ENCODE data around the gene FBXO17. TPM values are rescaled to one million over a fixed set of nuclear protein-coding genes. Genes with fewer than 3 reads are reported as not detected.
A peak's percentile ranks its signal among the peaks of the same experiment; 100 is the strongest.

The FBXO17 gene
- total and polyA plus RNA-seq, 2 of the 13 experiments (the other 11 are each of a cell fraction or from before 2014, with no cell fraction given) = 22.1 to 58.7 TPM

DNA sequence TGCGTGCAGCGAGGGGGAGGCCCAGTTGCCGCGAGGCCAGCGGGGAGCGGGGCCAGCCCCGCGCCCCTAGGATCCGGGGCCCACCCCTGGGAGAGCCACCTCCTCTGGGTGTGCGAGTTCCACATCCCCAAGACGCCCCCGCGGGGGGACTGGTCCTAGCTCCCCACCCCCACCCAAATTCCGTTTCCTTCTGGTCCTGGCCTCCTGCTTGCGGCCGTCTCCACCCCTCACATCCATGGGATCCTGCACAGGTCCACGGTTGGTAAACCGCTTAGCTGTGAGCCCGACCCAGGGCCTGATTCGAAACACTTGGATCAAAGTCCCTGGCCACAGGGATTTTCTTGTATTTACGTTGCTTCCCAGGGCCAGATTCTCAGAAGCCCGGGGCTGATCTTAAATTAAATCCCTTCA is 324 bp upstream of the FBXO17 start (continued):
- TF ChIP-seq, protein P1, sequence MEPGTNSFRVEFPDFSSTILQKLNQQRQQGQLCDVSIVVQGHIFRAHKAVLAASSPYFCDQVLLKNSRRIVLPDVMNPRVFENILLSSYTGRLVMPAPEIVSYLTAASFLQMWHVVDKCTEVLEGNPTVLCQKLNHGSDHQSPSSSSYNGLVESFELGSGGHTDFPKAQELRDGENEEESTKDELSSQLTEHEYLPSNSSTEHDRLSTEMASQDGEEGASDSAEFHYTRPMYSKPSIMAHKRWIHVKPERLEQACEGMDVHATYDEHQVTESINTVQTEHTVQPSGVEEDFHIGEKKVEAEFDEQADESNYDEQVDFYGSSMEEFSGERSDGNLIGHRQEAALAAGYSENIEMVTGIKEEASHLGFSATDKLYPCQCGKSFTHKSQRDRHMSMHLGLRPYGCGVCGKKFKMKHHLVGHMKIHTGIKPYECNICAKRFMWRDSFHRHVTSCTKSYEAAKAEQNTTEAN (CRISPR knock-in tag; conservative IDR thresholded peaks at IDR 0.05) = 0 out of 2 replicates have a peak, but pooled peaks have one; percentile 24
- TF ChIP-seq, protein P2, sequence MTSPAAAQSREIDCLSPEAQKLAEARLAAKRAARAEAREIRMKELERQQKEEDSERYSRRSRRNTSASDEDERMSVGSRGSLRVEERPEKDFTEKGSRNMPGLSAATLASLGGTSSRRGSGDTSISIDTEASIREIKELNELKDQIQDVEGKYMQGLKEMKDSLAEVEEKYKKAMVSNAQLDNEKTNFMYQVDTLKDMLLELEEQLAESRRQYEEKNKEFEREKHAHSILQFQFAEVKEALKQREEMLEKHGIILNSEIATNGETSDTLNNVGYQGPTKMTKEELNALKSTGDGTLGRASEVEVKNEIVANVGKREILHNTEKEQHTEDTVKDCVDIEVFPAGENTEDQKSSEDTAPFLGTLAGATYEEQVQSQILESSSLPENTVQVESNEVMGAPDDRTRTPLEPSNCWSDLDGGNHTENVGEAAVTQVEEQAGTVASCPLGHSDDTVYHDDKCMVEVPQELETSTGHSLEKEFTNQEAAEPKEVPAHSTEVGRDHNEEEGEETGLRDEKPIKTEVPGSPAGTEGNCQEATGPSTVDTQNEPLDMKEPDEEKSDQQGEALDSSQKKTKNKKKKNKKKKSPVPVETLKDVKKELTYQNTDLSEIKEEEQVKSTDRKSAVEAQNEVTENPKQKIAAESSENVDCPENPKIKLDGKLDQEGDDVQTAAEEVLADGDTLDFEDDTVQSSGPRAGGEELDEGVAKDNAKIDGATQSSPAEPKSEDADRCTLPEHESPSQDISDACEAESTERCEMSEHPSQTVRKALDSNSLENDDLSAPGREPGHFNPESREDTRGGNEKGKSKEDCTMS (CRISPR knock-in tag; conservative IDR thresholded peaks at IDR 0.05) = no peak
- TF ChIP-seq, protein P3, sequence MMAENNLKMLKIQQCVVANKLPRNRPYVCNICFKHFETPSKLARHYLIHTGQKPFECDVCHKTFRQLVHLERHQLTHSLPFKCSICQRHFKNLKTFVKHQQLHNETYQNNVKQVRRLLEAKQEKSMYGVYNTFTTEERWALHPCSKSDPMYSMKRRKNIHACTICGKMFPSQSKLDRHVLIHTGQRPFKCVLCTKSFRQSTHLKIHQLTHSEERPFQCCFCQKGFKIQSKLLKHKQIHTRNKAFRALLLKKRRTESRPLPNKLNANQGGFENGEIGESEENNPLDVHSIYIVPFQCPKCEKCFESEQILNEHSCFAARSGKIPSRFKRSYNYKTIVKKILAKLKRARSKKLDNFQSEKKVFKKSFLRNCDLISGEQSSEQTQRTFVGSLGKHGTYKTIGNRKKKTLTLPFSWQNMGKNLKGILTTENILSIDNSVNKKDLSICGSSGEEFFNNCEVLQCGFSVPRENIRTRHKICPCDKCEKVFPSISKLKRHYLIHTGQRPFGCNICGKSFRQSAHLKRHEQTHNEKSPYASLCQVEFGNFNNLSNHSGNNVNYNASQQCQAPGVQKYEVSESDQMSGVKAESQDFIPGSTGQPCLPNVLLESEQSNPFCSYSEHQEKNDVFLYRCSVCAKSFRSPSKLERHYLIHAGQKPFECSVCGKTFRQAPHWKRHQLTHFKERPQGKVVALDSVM (CRISPR knock-in tag; IDR thresholded peaks at IDR 0.05) = peak; percentile 81
- TF ChIP-seq ARID2 (CRISPR knock-in tag; IDR thresholded peaks at IDR 0.05; ENCODE audit: borderline replicate concordance) (peak; percentile 9; the same call in 1 of the 2 replicates), ZNF792 (CRISPR knock-in tag; IDR thresholded peaks at IDR 0.05) (0 out of 2 replicates have a peak, but pooled peaks have one; percentile 4), GABPB1 (CRISPR knock-in tag; IDR thresholded peaks at IDR 0.05) (no peak), GATAD1 (CRISPR knock-in tag; IDR thresholded peaks at IDR 0.05) (0 out of 2 replicates have a peak, but pooled peaks have one; percentile 4), GFI1 (CRISPR knock-in tag; IDR thresholded peaks at IDR 0.05; ENCODE audit: borderline replicate concordance) (0 out of 2 replicates have a peak, but pooled peaks have one; percentile 3)
- TF ChIP-seq, protein P4, sequence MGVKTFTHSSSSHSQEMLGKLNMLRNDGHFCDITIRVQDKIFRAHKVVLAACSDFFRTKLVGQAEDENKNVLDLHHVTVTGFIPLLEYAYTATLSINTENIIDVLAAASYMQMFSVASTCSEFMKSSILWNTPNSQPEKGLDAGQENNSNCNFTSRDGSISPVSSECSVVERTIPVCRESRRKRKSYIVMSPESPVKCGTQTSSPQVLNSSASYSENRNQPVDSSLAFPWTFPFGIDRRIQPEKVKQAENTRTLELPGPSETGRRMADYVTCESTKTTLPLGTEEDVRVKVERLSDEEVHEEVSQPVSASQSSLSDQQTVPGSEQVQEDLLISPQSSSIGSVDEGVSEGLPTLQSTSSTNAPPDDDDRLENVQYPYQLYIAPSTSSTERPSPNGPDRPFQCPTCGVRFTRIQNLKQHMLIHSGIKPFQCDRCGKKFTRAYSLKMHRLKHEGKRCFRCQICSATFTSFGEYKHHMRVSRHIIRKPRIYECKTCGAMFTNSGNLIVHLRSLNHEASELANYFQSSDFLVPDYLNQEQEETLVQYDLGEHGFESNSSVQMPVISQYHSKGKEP (CRISPR knock-in tag; IDR thresholded peaks at IDR 0.05) = no peak
- TF ChIP-seq, protein P5, sequence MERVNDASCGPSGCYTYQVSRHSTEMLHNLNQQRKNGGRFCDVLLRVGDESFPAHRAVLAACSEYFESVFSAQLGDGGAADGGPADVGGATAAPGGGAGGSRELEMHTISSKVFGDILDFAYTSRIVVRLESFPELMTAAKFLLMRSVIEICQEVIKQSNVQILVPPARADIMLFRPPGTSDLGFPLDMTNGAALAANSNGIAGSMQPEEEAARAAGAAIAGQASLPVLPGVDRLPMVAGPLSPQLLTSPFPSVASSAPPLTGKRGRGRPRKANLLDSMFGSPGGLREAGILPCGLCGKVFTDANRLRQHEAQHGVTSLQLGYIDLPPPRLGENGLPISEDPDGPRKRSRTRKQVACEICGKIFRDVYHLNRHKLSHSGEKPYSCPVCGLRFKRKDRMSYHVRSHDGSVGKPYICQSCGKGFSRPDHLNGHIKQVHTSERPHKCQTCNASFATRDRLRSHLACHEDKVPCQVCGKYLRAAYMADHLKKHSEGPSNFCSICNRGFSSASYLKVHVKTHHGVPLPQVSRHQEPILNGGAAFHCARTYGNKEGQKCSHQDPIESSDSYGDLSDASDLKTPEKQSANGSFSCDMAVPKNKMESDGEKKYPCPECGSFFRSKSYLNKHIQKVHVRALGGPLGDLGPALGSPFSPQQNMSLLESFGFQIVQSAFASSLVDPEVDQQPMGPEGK (CRISPR knock-in tag; IDR thresholded peaks at IDR 0.05) = peak; percentile 6
- TF ChIP-seq, protein P6, sequence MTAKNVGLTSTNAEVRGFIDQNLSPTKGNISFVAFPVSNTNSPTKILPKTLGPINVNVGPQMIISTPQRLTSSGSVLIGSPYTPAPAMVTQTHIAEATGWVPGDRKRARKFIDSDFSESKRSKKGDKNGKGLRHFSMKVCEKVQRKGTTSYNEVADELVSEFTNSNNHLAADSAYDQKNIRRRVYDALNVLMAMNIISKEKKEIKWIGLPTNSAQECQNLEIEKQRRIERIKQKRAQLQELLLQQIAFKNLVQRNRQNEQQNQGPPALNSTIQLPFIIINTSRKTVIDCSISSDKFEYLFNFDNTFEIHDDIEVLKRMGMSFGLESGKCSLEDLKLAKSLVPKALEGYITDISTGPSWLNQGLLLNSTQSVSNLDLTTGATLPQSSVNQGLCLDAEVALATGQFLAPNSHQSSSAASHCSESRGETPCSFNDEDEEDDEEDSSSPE (CRISPR knock-in tag; IDR thresholded peaks at IDR 0.05) = 0 out of 2 replicates have a peak, but pooled peaks have one; percentile 11
- TF ChIP-seq, protein P7, sequence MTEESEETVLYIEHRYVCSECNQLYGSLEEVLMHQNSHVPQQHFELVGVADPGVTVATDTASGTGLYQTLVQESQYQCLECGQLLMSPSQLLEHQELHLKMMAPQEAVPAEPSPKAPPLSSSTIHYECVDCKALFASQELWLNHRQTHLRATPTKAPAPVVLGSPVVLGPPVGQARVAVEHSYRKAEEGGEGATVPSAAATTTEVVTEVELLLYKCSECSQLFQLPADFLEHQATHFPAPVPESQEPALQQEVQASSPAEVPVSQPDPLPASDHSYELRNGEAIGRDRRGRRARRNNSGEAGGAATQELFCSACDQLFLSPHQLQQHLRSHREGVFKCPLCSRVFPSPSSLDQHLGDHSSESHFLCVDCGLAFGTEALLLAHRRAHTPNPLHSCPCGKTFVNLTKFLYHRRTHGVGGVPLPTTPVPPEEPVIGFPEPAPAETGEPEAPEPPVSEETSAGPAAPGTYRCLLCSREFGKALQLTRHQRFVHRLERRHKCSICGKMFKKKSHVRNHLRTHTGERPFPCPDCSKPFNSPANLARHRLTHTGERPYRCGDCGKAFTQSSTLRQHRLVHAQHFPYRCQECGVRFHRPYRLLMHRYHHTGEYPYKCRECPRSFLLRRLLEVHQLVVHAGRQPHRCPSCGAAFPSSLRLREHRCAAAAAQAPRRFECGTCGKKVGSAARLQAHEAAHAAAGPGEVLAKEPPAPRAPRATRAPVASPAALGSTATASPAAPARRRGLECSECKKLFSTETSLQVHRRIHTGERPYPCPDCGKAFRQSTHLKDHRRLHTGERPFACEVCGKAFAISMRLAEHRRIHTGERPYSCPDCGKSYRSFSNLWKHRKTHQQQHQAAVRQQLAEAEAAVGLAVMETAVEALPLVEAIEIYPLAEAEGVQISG (CRISPR knock-in tag; IDR thresholded peaks at IDR 0.05) = no peak
